PC-9 (cell line): ENCODE results near the gene MPP3. TPM values are rescaled to one million over a fixed set of nuclear protein-coding genes. Genes with fewer than 3 reads are reported as not detected.

Experiments used
- BruUV-seq: library from RNA; stranded (reverse); fragments of 400-500 nt; replicated peaks from 2 replicates; lab custom pipeline; 2021; lab: Mats Ljungman, UMichigan
- CTCF ChIA-PET: fragments of 300-600 bp; sonication (Branson Sonifier 250); formaldehyde crosslinking; loops from one replicate; lab custom pipeline; 2022; ENCODE audit warnings: antibody characterized with exemption; lab: Charles Lee
- POLR2A ChIA-PET: fragments of 300-600 bp; sonication (Branson Sonifier 250); formaldehyde crosslinking; loops from one replicate; lab custom pipeline; 2022; ENCODE audit warnings: antibody characterized with exemption; ENCODE audit not compliant: unreplicated experiment; lab: Charles Lee
- DNase-seq, 2 experiments: peaks; one replicate each; pipeline versions ENCODE4 v3.0.0 to v3.0.0-alpha.2; 2015 to 2022; ENCODE audit warnings: mixed read lengths in 1 of 2
- H2AFZ ChIP-seq: fragments of 200-600 bp; sonication (generic); 2 replicates; pipeline ENCODE4 v1.8.1; 2017; ENCODE audit warnings: antibody characterized with exemption
- H3F3A ChIP-seq: fragments of 200-600 bp; sonication (generic); 2 replicates; pipeline ENCODE4 v1.8.1; 2017; ENCODE audit warnings: antibody characterized with exemption, mild to moderate bottlenecking, low read depth; ENCODE audit not compliant: insufficient read depth
- H3K27ac ChIP-seq: fragments of 200-600 bp; sonication (generic); 2 replicates; pipeline ENCODE4 v1.6.1; 2016; ENCODE audit warnings: mixed run types
- H3K27me3 ChIP-seq: fragments of 200-600 bp; sonication (generic); 2 replicates; pipeline ENCODE4 v1.6.1; 2016; ENCODE audit warnings: low read depth, mixed run types; ENCODE audit not compliant: insufficient read depth
- H3K36me3 ChIP-seq: fragments of 200-600 bp; sonication (generic); 2 replicates; pipeline ENCODE4 v1.6.1; 2016; ENCODE audit warnings: low read depth, mixed run types
- H3K4me1 ChIP-seq: fragments of 200-600 bp; sonication (generic); replicated peaks from 2 replicates; pipeline ENCODE4 v1.6.1; 2016; ENCODE audit warnings: mixed run types; ENCODE audit not compliant: insufficient read depth
- H3K4me2 ChIP-seq: fragments of 200-600 bp; sonication (generic); 2 replicates; pipeline ENCODE4 v1.6.1; 2017; ENCODE audit warnings: mixed run types
- H3K4me3 ChIP-seq: fragments of 200-600 bp; sonication (generic); 2 replicates; pipeline ENCODE4 v1.6.1; 2016; ENCODE audit warnings: mixed run types
- H3K79me2 ChIP-seq: fragments of 200-600 bp; sonication (generic); 2 replicates; pipeline ENCODE4 v1.6.1; 2017; ENCODE audit warnings: low read depth, mixed run types
- H3K9me2 ChIP-seq: fragments of 200-600 bp; sonication (generic); 2 replicates; pipeline ENCODE4 v1.8.1; 2017; ENCODE audit warnings: mild to moderate bottlenecking; ENCODE audit not compliant: insufficient read depth
- H3K9me3 ChIP-seq: fragments of 200-600 bp; sonication (generic); 2 replicates; pipeline ENCODE4 v1.8.1; 2016; ENCODE audit warnings: low read depth; ENCODE audit not compliant: insufficient read depth
- H4K20me1 ChIP-seq: fragments of 200-600 bp; sonication (generic); 2 replicates; pipeline ENCODE4 v1.8.1; 2017; ENCODE audit not compliant: insufficient read depth
- EZH2 ChIP-seq: fragments of 200-600 bp; sonication (generic); IDR thresholded peaks from 2 replicates; pipeline ENCODE4 v1.8.0; 2017; ENCODE audit warnings: antibody characterized with exemption, low read depth
- intact Hi-C: fragments of 100-400 bp; cut with micrococcal nuclease; formaldehyde crosslinking; loops from one replicate; pipeline ENCODE4 v1.10.0; 2022; ENCODE audit not compliant: unreplicated experiment
- total RNA-seq: library from RNA; stranded (reverse); gene quantifications from 2 replicates; pipeline ENCODE4 v1.2.3, GENCODE V29; 2021
- TF ChIP-seq, protein P1 (sequence below): fragments of 200-600 bp; sonication (generic); conservative IDR thresholded peaks from 2 replicates; pipeline ENCODE4 v1.6.1; 2017; ENCODE audit warnings: mixed run types, antibody characterized with exemption, mild to moderate bottlenecking, moderate library complexity

MPP3 gene
- total RNA-seq, 1 experiment from 2014 or later, result 17.4 TPM

DNA sequence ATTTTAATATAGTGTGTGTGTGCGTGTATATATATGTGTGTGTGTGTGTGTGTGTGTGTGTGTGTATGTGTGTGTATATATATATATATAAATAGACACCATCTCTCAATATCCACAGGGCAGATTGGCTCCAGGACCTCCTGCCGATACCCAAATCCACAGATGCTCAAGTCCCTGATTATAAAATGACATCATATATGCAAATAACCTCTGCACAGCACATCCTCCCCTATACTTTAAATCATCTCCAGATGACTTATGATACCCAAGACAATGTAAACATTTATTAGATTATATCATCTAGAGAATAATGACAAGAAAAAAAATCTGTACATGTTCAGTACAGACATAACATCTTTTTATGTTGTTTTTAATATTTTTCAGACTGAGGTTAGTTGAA is 62.0 kb downstream of the MPP3 start:
- intact Hi-C loops, result no loop called here
- no peak for DNase-seq
- Histone ChIP-seq H3K9me2 (no peaks in the 10 kb centered on the region), H3K27me3 (no peaks in the 10 kb centered on the region), H3K4me2 (no peak overlapping the region), H3K4me3 (no peak overlapping the region), H3F3A (peaks cover 26% of the 10 kb centered on the region; the same call in 1 of the 2 replicates), H3K27ac (no peak overlapping the region), H3K4me1 (no peaks in the 10 kb centered on the region), H3K36me3 (peaks cover 12% of the 10 kb centered on the region; the same call in 1 of the 2 replicates), H3K9me3 (no peaks in the 10 kb centered on the region), H2AFZ (no peak overlapping the region), H3K79me2 (peaks cover 8% of the 10 kb centered on the region; the same call in 1 of the 2 replicates), H4K20me1 (no peaks in the 10 kb centered on the region)
- ChIA-PET POLR2A (no interaction called here), CTCF (no interaction called here)
- TF ChIP-seq EZH2, result no peak
- TF ChIP-seq, protein P1, sequence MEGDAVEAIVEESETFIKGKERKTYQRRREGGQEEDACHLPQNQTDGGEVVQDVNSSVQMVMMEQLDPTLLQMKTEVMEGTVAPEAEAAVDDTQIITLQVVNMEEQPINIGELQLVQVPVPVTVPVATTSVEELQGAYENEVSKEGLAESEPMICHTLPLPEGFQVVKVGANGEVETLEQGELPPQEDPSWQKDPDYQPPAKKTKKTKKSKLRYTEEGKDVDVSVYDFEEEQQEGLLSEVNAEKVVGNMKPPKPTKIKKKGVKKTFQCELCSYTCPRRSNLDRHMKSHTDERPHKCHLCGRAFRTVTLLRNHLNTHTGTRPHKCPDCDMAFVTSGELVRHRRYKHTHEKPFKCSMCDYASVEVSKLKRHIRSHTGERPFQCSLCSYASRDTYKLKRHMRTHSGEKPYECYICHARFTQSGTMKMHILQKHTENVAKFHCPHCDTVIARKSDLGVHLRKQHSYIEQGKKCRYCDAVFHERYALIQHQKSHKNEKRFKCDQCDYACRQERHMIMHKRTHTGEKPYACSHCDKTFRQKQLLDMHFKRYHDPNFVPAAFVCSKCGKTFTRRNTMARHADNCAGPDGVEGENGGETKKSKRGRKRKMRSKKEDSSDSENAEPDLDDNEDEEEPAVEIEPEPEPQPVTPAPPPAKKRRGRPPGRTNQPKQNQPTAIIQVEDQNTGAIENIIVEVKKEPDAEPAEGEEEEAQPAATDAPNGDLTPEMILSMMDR, result no peak
- no TSS peak for BruUV-seq

DNA sequence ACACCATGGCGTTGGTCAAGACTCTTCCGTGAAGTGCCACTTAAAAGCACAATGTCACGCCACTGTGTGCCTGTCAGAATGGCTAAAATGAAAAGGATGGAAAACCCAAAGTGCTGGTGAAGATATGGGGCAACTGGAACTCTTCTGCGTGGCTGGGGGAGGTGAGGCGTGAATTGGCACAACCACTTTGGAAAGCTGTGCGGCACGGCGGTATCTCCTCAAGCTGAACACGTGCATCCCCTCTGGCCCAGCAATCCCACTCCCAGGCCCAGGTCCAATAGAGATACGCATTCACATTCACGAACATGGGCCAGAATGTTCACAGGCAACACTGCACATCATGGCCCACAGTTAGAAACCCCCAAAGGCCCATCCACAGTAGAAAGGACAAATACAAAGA is 63.1 kb downstream of the MPP3 start:
- DNase-seq, result no peak
- Histone ChIP-seq H3F3A (peaks cover 26% of the 10 kb centered on the region; the same call in 1 of the 2 replicates), H3K36me3 (peaks cover 4% of the 10 kb centered on the region; the same call in 1 of the 2 replicates), H3K4me1 (no peaks in the 10 kb centered on the region), H3K27me3 (no peaks in the 10 kb centered on the region), H3K4me3 (no peak overlapping the region), H3K9me3 (no peaks in the 10 kb centered on the region), H3K4me2 (no peak overlapping the region), H3K9me2 (no peaks in the 10 kb centered on the region), H4K20me1 (no peaks in the 10 kb centered on the region), H3K27ac (no peak overlapping the region), H3K79me2 (no peaks in the 10 kb centered on the region), H2AFZ (no peak overlapping the region)
- intact Hi-C loops, result no loop called here
- no TSS peak for BruUV-seq
- ChIA-PET POLR2A (no interaction called here), CTCF (no interaction called here)
- TF ChIP-seq, protein P1, result no peak
- TF ChIP-seq EZH2, result no peak

DNA sequence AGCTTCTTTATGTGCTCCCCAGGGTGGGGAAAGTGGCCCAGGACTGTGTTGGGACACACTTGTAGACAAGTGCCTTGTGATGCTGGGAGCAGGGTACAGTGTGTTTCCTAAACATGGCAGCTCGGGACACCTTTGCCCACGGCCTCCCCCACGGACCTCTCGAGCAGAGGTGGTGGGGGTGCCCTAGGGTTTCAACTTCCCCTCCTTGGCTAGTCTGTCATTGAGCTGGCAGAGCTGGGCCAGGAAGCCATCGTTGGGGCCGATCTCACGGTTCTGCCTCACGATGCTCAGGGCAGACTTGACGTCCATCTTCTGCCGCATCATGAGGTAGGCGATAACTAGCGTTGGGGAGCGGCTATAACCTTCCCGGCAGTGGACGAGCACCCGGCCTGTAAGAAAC is 63.5 kb downstream of the MPP3 start:
- no peaks in the 10 kb centered on the region for H3K9me3 ChIP-seq
- intact Hi-C loops, result no loop called here
- no peak overlapping the region for H2AFZ ChIP-seq
- H4K20me1 ChIP-seq, result no peaks in the 10 kb centered on the region
- H3K9me2 ChIP-seq, result no peaks in the 10 kb centered on the region
- H3K27me3 ChIP-seq, result no peaks in the 10 kb centered on the region
- no peak overlapping the region for H3K4me2 ChIP-seq
- no peaks in the 10 kb centered on the region for H3K4me1 ChIP-seq
- BruUV-seq, result no TSS peak
- no peak overlapping the region for H3K4me3 ChIP-seq
- POLR2A ChIA-PET, result no interaction called here
- peaks cover 4% of the 10 kb centered on the region; the same call in 1 of the 2 replicates for H3K36me3 ChIP-seq
- no peak for DNase-seq
- TF ChIP-seq, protein P1, result no peak
- TF ChIP-seq EZH2, result no peak
- CTCF ChIA-PET, result no interaction called here
- H3K27ac ChIP-seq, result no peak overlapping the region
- H3F3A ChIP-seq, result peaks cover 26% of the 10 kb centered on the region; the same call in 1 of the 2 replicates
- H3K79me2 ChIP-seq, result no peaks in the 10 kb centered on the region
